WERI-Rb-1 (cell line): Measurements from ENCODE around the gene HOXC12.

ENCODE experiments used
- DNase-seq: peaks from one replicate; pipeline ENCODE4 v3.0.0-alpha.2; 2020
- H3K27ac ChIP-seq: fragments of 250-450 bp; sonication (Bioruptor Pico); 2 replicates; pipeline ENCODE4 v1.5.1; 2020; ENCODE audit warnings: mild to moderate bottlenecking, moderate library complexity
- H3K27me3 ChIP-seq: fragments of 250-450 bp; sonication (Bioruptor Pico); 2 replicates; pipeline ENCODE4 v1.5.1; 2021; ENCODE audit warnings: mild to moderate bottlenecking, low read depth, moderate library complexity; ENCODE audit not compliant: insufficient read depth, severe bottlenecking
- H3K36me3 ChIP-seq: fragments of 250-450 bp; sonication (Bioruptor Pico); 2 replicates; pipeline ENCODE4 v1.5.1; 2020; ENCODE audit warnings: mild to moderate bottlenecking, moderate library complexity
- H3K4me3 ChIP-seq: 2 replicates; pipeline ENCODE4 v1.5.1; 2011; ENCODE audit warnings: low read depth, mild to moderate bottlenecking, control low read depth, low read length
- H3K9me3 ChIP-seq: fragments of 250-450 bp; sonication (Bioruptor Pico); 2 replicates; pipeline ENCODE4 v1.5.1; 2021; ENCODE audit warnings: mild to moderate bottlenecking, moderate library complexity; ENCODE audit not compliant: severe bottlenecking
- CTCF ChIP-seq: IDR thresholded peaks from 2 replicates; pipeline ENCODE4 v1.5.1; 2011; ENCODE audit warnings: low read depth, mild to moderate bottlenecking, control low read depth, inconsistent platforms, low read length

The HOXC12 gene

DNA sequence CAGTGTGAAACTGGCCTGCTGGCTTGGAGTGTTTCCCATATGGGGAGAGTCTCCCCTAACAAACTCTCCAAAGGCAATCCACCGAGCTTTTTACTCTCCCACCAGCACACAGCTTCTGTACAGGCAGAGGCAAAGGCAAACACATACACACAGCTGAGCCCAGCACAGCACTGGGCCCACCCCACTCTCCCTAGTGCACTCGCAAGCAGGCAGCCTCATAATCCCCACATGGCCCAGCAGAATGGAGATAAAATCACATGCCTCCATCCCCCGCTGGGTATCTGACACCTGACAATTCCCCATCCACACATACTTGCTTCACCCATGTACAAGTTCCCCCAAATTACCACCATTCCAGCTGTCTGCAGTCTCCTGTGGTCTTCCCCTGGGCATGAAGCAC, 3.4 kb downstream of the HOXC12 start:
- Histone ChIP-seq H3K36me3 (no peaks in the 10 kb centered on the region), H3K4me3 (no peak overlapping the region), H3K27ac (no peak overlapping the region), H3K9me3 (no peaks in the 10 kb centered on the region), H3K27me3 (peaks cover 38% of the 10 kb centered on the region)
- TF ChIP-seq CTCF = no peak
- DNase-seq = peak; percentile 58

DNA sequence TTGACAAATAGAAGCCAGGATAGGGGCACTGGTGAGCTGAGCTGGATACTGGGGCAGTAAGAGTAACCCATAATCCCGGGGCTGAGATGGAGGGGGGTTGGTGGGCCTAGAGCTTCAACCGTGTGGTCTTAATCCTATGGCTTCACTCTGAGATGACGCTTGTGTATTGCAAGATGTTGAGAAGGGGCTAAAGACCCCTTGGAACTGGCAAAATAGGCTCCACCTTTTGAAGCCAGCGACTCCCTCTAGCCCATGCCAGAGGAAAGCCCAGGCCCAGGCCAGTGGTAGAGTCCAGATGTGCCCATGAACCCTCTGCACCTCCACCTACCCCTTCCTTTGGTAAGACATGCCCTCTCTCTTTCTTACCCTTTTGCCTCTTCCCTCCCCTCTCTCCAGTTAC, 4.6 kb downstream of the HOXC12 start:
- H3K4me3 ChIP-seq = no peak overlapping the region
- no peak overlapping the region for H3K27ac ChIP-seq
- TF ChIP-seq CTCF = no peak
- no peaks in the 10 kb centered on the region for H3K9me3 ChIP-seq
- no peak for DNase-seq
- H3K36me3 ChIP-seq = no peaks in the 10 kb centered on the region
- H3K27me3 ChIP-seq = peaks cover 26% of the 10 kb centered on the region

GRCh38 chr12:53960187-53961024, 5.7 kb downstream of the HOXC12 start:
- DNase-seq = no peak
- Histone ChIP-seq H3K36me3 (no peaks in the 10 kb centered on the region), H3K9me3 (no peaks in the 10 kb centered on the region), H3K27ac (no peak overlapping the region), H3K4me3 (no peak overlapping the region), H3K27me3 (peaks cover 15% of the 10 kb centered on the region)
- TF ChIP-seq CTCF = no peak

DNA sequence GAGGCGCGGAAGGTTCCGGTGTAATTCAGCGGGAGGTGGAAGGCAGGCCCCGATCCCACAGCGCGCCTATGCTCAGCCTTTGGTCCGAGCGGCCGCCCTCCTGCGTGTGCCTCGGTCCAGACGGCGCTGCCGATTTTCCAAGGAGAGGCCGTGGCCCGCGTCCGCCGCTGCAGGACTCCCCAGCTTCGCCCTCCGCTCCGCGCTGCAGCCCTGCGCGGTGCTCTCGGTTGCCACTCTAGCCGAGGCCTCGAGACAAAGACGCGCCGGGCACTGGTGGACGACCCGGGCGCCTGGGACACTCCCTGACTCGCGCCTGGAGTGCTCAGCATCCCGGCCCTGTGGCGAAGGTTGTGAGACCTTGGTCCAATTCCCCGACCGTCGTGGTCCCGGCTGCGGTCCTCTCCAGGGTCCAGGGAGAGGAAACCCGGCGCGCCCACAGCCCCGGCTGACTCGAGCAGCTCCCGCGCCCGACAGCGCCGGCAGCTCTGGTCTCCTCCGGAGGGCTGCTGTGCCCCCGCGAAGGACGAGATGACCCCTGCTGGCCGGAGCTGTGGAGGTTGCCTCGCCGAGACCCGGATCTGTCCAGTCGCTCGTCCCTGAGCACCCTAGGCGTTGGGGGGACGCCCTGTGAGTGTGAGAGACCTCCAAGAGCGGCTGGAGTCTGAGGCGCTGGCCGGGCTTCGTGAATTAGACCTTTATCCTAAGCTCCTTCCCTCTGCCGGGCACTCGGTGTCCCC, 6.5 kb downstream of the HOXC12 start:
- no peak for DNase-seq
- Histone ChIP-seq H3K27ac (no peak overlapping the region), H3K9me3 (no peaks in the 10 kb centered on the region), H3K36me3 (no peaks in the 10 kb centered on the region), H3K27me3 (peaks cover 7% of the 10 kb centered on the region), H3K4me3 (no peak overlapping the region)
- TF ChIP-seq CTCF = 0 out of 2 replicates have a peak, but pooled peaks have one; percentile 15

DNA sequence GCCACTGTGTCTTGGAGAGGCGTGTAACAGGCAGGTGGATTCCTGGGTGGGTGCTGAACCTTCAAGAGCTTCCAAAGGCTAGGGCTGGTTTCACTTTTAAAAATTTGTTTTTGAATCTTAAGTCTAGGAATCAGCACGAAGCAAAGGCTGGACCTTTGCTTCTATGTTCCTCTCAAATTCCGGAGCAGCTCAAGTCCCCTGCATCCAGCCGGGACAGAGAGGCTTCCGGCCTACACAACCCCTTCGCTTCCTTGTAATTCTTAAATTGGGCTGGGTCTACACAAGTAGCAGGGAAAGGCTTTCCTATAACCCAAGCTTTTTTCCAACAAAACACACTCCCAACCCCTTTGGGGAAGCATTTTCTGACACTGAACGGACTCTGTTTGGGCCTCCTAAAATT, 8.3 kb downstream of the HOXC12 start:
- Histone ChIP-seq H3K4me3 (no peak overlapping the region), H3K27me3 (no peaks in the 10 kb centered on the region), H3K36me3 (no peaks in the 10 kb centered on the region), H3K9me3 (no peaks in the 10 kb centered on the region), H3K27ac (no peak overlapping the region)
- TF ChIP-seq CTCF = no peak
- DNase-seq = no peak
